Activated naive CD4-positive, alpha-beta T cell treated with anti-CD3 and anti-CD28 coated beads, Interleukin-2, amount 50 U/mL, for 72 hours (primary cell): ENCODE data around the gene TUBA3D. TPM values are rescaled to one million over a fixed set of nuclear protein-coding genes. Genes with fewer than 3 reads are reported as not detected.
"Not testable (repeated sequence)": the region's sequence is repeated elsewhere in the genome, so short reads cannot be mapped to it uniquely, and the experiment has no call there.

Source experiments
- ATAC-seq, 2 donors: fragments of 150-1000 bp; cut with Tn5 transposase; 2 replicates each; pipeline ENCODE4 v1.10.0; 2021; ENCODE audit warnings: mild to moderate bottlenecking in 2 of 2, moderate library complexity in 2 of 2
- DNase-seq, 2 donors: peaks; one replicate each; pipeline ENCODE4 v3.0.0; 2021 to 2022; ENCODE audit warnings: low spot score in 2 of 2
- H3K27ac Mint-ChIP-seq, 2 donors: one replicate each; pipeline ENCODE4 v1.8.0; 2022; ENCODE audit warnings: mild to moderate bottlenecking in 2 of 2, mixed read lengths in 2 of 2
- H3K36me3 Mint-ChIP-seq, 2 donors: one replicate each; pipeline ENCODE4 v1.8.0; 2022; ENCODE audit warnings: mixed read lengths in 2 of 2
- H3K9me3 Mint-ChIP-seq, 2 donors: one replicate each; pipeline ENCODE4 v1.8.0; 2022; ENCODE audit warnings: mixed read lengths in 2 of 2
- total RNA-seq, 2 donors: library from RNA; stranded (reverse); gene quantifications; one replicate each; pipeline ENCODE4 v1.2.3, GENCODE V29; 2022

Gene TUBA3D
- not detected for total RNA-seq

DNA sequence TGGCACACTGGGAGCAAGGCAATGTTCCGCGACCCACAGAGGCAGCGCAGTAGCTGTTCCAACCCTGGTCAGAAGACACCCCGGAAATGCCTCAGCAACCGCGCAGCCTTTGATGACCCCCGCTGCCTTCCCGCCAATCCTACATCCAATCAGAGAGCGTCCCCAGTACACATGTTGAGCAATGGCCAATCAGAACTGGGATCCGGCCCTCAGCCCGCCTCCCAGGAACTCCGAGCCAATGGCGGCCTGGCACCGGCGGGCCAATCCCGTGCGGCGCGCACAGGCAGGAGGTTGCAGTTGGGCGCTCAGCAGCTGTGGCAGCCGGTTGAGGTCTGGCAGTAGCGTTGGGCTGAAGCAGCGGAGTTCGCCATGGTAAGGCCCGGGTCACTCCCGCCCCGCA, at the start of gene TUBA3D:
Gene TUBA3D, plus strand, starts transcription at position 289 of the 400 bp plus-strand sequence. Its CDS starts 81 bp downstream, at position 370.
- H3K36me3 Mint-ChIP-seq, result no peaks in the 10 kb centered on the region
- ATAC-seq, result no peak
- DNase-seq, result no peak
- peak within 1 kb of the TSS in 1 of 2 donors; percentile 74 for H3K27ac Mint-ChIP-seq
- no peaks in the 10 kb centered on the region for H3K9me3 Mint-ChIP-seq

DNA sequence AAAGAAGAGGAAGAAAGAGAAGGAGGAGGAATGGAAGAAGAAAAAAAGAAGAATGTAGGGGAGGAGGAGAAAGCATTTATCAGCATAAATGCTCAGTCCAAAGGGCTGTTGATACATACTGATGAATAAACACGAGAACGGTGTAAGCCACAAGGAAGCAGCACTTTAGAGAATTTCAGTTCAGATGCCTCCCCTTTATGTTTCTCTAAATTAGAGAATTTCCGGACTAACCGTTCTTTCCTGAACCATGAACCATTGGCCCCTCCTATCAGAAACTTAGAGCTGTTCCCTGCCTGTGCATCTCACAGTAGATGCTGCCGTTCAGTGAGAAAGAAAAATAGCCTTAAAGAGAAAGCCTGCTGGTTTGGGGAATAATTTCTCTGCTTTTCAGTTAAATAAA, 49.2 kb upstream of the TUBA3D start:
- no peak overlapping the region for H3K27ac Mint-ChIP-seq
- ATAC-seq (peak; percentile 26 to 83), DNase-seq (no peak)
- H3K36me3 Mint-ChIP-seq, result peaks cover 0 to 5% of the 10 kb centered on the region in 2 donors
- H3K9me3 Mint-ChIP-seq, result no peaks in the 10 kb centered on the region

DNA sequence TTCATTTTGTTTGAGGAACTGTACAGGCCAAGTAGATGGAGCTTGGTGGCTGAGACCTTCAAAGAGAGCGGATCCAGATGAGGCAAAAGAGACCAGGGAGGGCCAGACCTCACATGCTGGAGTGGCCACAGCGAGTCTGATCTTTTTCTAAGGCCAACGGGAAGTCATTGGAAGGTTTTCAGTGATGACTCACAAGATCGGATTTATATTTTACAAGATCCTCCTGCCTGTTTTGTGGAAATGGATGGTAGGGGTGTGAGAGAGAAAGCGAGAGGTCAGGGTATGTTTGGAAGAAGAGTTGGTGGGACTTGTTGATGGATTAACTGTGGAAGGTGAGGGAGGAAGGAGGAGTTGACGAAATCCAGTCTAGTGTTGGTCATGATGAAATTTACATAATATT, 44.6 kb upstream of the TUBA3D start:
- no peak overlapping the region for H3K27ac Mint-ChIP-seq
- DNase-seq (no peak), ATAC-seq (no peak)
- H3K36me3 Mint-ChIP-seq, result peaks cover 0 to 3% of the 10 kb centered on the region in 2 donors
- H3K9me3 Mint-ChIP-seq, result no peaks in the 10 kb centered on the region

DNA sequence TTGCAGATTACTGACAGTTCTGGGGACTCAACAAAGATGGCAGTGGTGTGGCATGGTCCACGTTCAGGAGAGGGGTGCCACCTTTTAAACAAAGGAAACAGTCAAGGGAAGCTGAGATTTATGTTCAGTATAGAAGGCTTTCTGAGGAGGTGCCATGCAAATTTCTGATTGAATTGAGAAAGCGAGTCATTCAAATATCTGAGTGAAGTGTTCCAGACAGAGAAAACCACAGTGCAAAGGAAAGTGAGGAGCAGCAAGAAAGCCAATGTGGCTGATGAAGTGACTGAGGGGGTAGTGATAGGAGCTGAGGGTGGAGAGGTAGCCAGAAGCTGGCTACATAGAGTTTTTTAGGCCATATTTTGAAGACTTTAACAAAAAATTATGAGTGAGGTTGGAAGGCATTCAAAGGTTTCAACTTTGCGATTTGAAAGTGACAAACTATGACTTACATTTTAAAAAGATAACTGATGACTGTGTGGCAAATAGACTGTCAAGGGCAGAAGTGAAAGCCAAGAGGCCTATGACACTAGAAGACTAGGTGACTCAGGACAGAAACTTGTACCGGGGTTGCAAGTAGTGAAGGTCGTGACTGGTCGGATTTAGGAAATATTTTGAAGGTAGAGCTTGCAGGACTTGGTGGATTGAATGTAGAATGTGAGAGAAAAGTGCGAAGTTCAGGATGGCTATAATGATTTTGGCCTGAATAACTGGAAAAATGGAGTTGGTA, 35.0 kb upstream of the TUBA3D start:
- H3K27ac Mint-ChIP-seq, result peak overlapping the region in 1 of 2 donors; percentile 93
- peak; percentile 85 to 95 for ATAC-seq
- not testable (repeated sequence) for H3K9me3 Mint-ChIP-seq, H3K36me3 Mint-ChIP-seq
- peak in 1 of 2 donors; percentile 24 for DNase-seq

DNA sequence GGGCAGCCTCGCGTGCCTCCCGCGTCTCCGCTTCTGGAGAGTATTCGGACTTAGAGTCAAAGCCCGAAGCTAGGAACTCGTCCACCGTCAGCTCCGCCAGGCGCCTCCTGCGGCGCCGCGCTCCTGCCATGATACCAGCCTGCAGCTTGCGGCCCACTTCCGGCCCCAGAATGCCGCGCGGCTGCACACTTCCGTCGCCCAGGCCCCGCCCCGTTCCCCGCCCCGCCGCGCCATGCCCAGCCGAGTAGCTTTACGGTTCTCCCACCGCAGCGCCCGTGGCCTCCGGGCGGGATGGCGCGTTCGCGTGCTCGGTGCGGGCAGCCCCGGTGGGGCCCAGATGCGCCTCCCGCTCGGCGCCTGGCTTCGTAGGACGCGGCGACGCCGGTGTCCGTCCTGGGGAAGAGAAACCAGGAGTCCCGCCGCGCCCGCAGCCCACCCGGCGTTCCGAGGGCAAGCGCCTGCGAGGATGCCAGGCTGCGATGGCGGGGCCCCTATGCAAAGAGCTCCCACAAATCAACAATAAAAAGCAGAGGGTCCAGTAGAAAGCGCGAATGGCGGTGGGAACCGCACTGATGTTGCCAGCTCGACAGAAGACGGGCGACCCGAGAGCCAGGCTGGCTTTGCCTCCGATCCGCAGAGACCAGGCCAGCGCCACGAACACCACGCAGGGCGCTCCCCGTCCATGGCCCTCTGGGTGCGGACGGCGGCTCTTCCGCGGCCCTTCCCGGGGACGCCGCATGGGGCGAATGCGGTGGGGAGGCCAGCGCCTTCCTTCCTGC, 31.0 kb upstream of the TUBA3D start:
- H3K27ac Mint-ChIP-seq, ATAC-seq, DNase-seq, H3K36me3 Mint-ChIP-seq, H3K9me3 Mint-ChIP-seq: not testable (repeated sequence)

DNA sequence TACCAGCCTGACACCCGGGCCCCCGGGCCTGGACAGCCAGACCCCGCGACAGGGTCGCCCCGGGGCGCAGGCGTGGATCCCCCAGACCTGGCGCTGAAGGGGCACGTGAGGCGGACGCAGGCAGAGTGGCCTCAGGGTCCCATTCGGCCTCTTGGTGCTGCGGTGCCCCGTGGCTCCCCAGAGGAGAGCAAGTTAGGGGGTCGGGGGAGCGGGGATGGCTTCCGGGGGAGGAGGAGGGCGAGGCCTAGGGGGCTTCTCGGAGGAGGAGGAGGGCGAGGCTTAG, 30.5 kb upstream of the TUBA3D start:
- H3K9me3 Mint-ChIP-seq, H3K36me3 Mint-ChIP-seq, DNase-seq, H3K27ac Mint-ChIP-seq, ATAC-seq: not testable (repeated sequence)

DNA sequence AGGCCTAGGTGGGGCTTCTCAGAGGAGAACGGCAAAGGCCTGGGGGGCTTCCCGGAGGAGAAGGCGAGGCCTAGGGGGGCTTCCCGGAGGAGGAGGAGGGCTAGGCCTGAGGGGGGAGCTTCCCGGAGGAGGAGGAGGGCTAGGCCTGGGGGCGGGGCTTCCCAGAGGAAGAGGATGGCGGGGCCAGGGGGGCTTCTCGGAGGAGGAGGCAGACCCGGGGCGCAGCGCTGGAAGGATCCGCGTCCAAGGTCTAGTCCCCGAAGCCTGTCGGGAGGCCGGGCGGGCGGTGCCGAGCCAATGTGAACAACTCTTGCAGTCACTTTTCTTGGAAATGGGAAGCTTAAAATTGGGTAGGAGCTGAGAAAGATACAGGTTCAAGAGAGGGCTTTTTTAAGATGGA, 30.0 kb upstream of the TUBA3D start:
- no peak for DNase-seq
- H3K27ac Mint-ChIP-seq, result no peak overlapping the region
- no peaks in the 10 kb centered on the region for H3K9me3 Mint-ChIP-seq
- no peak for ATAC-seq
- no peaks in the 10 kb centered on the region for H3K36me3 Mint-ChIP-seq

DNA sequence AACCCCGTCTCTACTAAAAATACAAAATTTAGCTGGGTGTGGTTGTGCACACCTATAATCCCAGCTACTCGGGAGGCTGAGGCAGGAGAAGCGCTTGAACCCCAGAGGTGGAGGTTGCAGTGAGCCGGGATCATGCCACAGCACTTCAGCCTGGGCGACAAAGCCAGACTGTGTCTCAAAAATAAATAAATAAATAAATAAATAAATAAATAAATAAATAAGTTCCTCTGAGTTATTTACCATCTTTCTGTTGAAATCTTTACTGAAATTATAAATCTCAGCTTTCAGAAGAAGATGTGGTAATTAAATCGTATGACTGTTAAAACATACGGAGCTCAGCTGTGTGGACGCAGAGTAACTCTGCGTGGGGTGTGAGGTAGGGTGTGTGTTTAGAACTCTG, 27.9 kb upstream of the TUBA3D start:
- not testable (repeated sequence) for ATAC-seq, DNase-seq, H3K9me3 Mint-ChIP-seq, H3K27ac Mint-ChIP-seq, H3K36me3 Mint-ChIP-seq

DNA sequence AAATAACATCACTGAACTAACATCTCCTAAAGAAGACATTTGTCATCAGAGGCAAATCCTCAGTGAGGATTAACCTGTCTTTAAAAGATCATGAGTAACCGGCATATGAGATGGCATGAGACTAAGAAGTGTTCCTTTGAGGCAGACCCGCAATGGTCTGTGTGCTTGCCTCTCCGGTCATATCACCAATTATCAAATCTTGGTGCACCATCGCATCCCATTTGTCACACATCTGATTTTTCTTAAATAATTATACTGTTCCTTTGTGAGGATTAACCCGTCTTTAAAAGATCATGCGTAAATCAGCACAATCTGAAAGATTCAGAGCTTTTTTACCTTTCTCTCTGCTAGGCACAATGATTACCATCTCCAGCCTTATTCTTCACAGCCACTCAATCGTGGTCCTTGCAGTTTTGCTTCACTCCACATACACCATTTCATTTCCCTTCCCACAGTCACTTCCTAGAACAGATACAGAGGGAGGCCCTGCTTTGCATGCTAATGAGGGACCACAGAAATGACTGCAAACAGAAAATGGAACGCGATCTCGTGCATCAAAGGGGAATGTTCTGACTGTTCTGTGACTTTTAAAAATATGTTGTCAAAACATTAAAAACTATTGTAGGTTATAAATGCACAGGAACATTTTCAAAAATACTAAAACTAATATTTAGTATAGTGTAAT, 24.5 kb upstream of the TUBA3D start:
- not testable (repeated sequence) for H3K36me3 Mint-ChIP-seq, H3K9me3 Mint-ChIP-seq, DNase-seq, H3K27ac Mint-ChIP-seq
- ATAC-seq, result peak; percentile 73 to 98

DNA sequence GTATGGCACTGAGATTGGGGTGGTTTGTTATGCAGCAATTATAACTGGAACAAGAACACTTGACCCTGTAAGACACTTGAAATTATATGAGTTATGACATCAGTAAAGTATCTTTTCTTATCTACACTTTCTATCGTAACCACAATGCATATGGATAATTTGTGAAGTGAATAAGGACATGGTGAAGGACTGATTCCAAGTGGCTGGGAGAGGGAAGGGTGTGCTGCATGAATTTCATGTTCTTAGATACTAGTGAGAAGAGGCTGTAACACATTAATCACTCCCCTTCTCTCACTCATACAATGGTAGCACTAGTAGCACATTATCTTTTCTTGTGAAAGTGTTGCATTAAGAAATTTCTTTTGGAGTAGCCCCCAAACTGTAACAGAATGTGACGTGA, 21.0 kb upstream of the TUBA3D start:
- ATAC-seq, DNase-seq, H3K27ac Mint-ChIP-seq, H3K36me3 Mint-ChIP-seq, H3K9me3 Mint-ChIP-seq: not testable (repeated sequence)

DNA sequence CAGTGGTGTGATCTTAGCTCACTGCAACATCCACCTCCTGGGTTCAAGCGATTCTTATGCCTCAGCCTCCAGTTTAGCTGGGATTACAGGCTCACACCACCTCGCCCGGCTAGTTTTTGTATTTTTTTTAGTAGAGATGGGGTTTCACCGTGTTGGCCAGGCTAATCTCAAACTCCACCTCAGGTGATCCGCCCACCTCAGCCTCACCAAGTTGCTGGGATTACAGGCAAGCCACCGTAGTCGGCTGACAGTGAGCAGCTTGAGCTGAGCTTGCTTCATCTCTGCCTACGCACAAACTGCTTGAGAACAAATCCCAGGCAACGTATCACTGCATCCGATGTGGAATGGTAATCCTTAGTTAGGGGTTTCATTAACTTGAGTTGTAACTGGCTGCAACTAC, 8.2 kb upstream of the TUBA3D start:
- DNase-seq, ATAC-seq, H3K36me3 Mint-ChIP-seq, H3K27ac Mint-ChIP-seq, H3K9me3 Mint-ChIP-seq: not testable (repeated sequence)

DNA sequence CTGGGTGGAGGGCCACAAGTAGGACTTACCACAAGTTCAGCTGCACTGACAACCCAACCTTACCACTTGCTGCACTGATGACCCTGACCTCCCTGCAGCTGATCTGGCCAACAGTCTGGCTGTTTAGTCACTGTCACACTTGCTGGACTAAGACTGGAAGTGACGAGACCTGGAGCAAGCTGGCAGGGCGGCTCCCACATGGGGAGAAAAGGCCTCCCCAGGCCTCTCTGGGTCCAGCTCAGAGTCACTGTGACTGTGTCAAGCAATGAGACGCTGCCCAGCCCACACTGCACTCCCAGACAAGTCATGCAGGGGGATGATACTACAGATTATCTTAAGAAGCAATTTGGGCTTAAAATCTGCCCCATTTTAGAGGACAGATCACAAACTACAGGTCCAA, 5.0 kb upstream of the TUBA3D start:
- H3K27ac Mint-ChIP-seq, ATAC-seq, H3K36me3 Mint-ChIP-seq, H3K9me3 Mint-ChIP-seq, DNase-seq: not testable (repeated sequence)

DNA sequence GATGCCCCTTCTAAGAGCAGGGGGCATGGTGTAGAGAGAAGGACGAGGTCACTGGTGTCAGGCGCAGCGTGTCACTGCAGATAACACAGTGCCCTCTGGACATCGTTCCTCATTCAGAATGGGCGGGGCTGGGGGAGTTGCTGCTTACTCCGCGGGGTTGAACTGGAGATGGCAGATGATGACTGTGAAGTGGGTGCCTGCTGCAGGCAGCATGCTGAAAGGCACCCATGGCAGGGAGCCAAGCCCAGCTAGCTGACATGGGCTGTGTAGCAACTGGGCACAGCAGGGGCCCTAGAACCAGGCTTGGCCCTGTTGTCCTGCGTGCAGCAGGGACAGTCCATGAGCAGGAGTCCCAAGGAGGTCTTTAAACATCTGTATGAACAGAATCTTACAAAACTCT, 4.3 kb upstream of the TUBA3D start:
- ATAC-seq, H3K9me3 Mint-ChIP-seq, DNase-seq: not testable (repeated sequence)

DNA sequence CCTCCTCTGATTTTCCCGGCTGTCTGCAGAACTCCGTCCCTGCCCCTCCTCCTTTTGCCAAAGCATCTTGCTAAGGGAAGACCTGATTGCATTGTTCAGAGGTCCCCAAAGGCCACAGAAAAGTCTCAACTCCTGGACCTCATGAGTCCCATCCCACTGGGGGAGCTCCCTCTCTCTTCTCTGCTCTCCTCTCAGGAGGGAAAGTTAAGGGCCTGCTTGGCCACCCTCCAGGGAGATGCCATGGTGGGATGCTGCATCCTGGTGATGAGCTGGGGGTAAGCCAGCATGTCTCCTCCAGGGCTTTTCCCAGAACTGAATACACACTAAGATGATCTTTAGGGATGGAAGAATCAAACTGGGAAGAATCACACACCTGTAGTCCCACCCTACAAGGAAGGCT, 2.7 kb upstream of the TUBA3D start:
- not testable (repeated sequence) for H3K36me3 Mint-ChIP-seq, H3K27ac Mint-ChIP-seq, ATAC-seq, H3K9me3 Mint-ChIP-seq, DNase-seq

More for the DNA sequence above, 4.3 kb upstream of the TUBA3D start:
- H3K27ac Mint-ChIP-seq, H3K36me3 Mint-ChIP-seq: not testable (repeated sequence)

DNA sequence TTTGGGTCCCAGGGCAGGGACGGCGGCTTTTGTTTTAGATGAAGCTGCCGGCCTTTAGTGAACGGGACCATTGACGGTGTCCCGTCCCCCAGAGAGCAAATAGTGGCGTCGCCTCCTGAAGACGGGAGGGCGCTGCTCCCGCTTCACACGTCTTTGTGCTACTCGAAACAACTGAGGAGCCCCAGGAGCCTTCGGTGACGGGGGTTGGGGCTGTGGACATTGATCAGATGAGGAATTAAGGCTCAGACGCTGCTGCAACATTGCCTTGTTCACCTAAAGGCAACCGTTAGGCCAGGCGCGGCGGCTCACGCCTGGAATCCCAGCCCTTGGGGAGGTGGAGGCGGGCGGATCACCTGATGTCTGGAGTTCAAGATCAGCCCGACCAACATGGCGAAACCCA, 444 bp downstream of the TUBA3D start:
- not testable (repeated sequence) for H3K9me3 Mint-ChIP-seq, H3K27ac Mint-ChIP-seq, DNase-seq, ATAC-seq, H3K36me3 Mint-ChIP-seq

DNA sequence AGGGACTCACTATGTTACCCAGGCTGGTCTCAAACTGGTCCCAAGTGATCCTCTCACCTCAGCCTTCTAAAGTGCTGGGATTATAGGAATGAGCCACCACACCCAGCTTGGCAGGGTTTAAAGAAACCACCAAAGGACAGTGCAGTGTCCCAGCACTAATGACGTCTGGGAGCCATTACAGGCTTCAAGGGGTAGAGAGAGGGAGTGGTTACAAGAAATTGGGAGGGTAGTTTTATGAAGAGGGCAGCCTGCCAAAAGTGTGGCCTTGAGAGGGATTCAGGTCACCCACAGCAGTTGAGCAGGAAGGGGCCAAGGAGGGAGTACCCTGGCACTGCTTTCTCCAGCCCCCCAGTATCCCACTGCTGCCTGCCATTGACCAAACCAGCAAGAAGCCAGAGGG, 1.3 kb downstream of the TUBA3D start:
- not testable (repeated sequence) for ATAC-seq, H3K36me3 Mint-ChIP-seq, H3K27ac Mint-ChIP-seq, H3K9me3 Mint-ChIP-seq, DNase-seq

DNA sequence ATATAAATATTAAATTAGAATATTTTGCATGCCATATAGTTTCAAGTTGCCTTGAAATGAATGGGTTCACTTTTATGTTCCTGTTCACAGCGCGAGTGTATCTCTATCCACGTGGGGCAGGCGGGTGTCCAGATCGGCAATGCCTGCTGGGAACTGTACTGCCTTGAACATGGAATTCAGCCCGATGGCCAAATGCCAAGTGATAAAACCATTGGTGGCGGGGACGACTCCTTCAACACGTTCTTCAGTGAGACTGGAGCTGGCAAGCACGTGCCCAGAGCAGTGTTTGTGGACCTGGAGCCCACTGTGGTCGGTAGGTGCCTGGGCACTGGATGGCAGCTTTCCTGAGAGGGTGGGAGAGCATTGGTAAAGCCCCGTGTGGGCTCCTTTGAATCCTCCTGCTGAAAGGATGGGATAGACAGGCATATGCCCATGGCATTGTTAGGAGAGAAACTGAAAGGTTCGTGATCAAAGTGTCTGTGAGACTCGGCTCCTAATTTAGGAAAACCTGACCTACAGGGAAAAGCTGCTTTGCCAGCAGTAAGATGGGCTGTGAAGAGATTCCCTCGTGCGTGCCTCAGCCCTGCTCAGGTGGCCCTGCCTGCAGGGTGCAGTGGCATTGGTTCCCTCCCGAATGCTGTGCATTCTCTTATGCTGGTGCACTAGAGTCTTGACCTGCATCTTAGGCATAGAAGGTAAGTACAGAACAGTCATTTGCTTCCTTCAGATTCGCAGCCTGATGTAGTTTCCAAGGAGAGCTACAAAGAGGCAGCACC, 2.3 kb downstream of the TUBA3D start:
- not testable (repeated sequence) for H3K36me3 Mint-ChIP-seq, H3K27ac Mint-ChIP-seq, DNase-seq, H3K9me3 Mint-ChIP-seq
- ATAC-seq, result peak in 1 of 2 donors; percentile 3
